Measurements from ENCODE around the gene VEZT.
A peak's percentile ranks its signal among the peaks of the same experiment; 100 is the strongest.
"Not testable (repeated sequence)": the region's sequence is repeated elsewhere in the genome, so short reads cannot be mapped to it uniquely, and the experiment has no call there.

The VEZT gene

DNA sequence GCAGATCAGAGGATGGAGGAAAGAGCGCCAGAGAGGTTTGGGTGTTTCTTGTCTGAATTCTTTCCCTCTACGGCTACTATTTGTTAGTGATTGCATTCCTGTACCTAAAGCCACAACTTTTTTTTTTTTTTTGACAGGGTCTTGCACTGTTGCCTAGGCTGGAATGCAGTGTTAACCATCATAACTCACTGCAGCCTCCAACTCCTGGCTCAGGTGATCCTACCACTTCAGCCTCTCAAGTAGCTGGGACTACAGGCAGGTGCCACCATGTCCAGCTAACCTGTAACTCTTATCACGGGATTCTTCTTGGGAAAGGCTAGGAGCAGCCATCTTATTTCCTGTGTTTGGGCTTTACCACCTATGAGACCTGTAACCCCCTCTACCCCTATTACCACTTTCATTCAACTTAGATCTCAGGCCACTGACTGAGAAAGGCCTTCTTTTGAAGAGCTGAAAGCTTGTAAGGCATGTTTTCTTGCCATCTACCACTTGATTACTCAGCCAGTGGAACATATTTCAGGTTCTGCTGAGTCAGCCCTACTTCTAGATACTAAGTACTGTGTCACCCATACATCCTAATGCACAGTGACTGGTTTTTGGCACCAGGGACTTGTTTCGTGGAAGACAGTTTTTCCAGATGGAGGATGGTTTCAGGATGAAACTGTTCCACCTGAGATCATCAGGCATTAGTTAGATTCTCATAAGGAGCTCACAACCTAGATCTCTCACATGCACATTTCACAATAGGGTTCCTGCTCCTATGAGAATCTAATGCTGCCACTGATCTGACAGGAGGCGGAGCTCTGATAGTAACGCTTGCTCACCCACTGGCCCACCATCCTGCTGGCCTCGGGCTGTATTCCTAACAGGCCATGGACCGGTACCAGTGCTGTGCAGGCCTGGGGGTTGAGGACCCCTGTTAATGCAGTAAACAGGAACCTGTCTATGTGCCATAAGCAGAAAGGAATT, 6.9 kb downstream of the VEZT start:
- peak; percentile 52 for DNase-seq

- DNase-seq: no peak
These were observed 8.1 kb downstream of the VEZT start for GRCh38 chr12:95225645-95226212.

DNA sequence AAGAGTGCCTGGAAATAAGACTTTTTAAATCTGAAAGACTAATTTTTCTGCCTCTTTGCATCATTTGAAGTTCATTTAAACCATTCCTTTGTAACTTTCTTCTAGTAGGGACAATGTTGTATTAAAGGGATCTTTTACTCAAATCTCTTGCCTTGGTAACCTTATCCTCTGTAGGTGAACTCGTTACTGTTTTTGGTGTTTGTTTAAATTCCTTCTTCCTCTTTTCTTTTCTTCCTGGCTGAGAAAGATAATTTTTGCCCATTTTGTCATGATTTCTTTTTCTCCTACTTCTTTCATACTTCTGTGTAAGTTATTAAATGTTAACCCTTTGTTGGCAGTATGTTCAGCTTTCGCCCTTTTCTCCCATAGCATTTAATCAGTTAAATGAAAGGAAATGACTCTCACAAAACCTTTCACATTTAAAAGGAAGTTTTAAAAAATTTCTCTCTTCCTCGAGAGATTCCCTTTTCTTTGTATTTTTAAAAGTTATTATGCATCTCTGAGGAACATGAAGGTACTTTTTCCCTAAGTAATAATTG, 10.3 kb downstream of the VEZT start:
- DNase-seq: no peak

DNA sequence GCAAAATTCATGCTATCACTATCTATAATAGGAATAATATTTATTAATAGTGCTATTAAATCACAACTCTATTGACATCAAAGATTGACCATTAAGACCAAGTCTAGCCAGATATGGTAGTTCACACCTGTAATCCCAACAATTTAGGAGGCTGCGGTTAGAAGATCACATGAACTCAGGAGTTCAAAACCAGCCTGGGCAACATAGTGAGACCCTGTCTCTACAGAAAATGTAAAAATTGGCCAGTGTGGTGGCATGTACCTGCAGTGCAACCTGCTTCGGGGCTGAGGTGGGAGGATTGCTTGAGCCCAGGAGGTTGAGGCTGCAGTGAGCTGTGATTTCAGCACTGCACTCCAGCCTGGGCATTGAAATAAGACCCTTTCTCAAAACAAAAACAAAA, 11.0 kb downstream of the VEZT start:
- DNase-seq: no peak

DNA sequence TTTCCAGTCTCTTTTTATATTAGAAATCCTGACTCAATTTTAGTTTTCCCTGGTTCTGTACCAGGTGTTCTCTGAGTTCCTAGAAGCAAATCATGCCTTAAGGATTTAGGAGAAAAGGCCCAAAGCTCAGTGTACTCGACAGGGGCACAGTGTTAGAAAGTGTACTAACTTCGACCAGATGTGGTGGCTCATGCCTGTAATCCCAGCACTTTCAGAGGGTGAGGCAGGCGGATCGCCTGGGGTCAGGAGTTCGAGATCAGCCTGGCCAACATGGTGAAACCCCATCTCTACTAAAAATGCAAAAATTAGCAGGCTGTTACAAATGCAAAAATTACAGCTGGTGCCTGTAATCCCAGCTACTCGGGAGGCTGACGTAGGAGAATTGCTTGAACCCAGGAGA, 12.0 kb downstream of the VEZT start:
- DNase-seq: no peak

- DNase-seq: no peak
These were observed 12.7 kb downstream of the VEZT start for GRCh38 chr12:95230313-95230712.

DNA sequence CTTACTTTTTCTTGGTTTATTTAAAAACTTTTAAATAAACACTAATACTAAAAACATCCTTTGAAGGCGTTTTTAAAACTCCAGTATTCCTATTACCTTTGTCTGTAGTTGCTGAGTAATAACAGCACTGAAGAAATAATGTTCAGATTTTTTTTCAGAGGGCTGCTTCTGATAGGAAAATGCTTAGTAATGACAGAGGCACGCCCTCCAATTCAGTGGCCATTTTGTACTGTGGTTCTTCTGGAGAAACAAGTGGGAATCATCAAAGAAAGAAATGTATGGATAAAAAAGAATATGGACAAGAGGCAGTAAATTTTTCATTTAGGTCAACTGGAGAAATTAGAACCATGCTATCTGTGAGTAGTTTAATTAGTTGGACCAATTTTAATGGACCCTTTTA, 13.6 kb downstream of the VEZT start:
- peak; percentile 11 for DNase-seq

DNA sequence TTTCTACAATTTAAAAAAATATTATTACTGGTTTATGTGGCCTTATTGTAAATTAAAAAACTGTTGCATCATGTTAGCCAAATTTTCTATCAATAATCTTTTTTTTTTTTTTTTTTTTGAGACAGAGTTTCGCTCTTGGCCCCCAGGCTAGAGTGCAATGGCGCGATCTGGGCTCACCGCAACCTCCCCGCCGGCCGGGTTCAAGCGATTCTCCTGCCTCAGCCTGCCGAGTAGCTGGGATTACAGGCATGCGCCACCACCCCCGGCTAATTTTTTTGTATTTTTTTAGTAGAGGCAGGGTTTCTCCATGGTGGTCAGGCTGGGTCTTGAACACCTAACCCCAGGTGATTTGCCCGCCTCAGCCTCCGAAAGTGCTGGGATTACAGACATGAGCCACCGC, 16.6 kb downstream of the VEZT start:
- not testable (repeated sequence) for DNase-seq

- not testable (repeated sequence) for DNase-seq
These were observed 18.0 kb downstream of the VEZT start for GRCh38 chr12:95235621-95236020.

DNA sequence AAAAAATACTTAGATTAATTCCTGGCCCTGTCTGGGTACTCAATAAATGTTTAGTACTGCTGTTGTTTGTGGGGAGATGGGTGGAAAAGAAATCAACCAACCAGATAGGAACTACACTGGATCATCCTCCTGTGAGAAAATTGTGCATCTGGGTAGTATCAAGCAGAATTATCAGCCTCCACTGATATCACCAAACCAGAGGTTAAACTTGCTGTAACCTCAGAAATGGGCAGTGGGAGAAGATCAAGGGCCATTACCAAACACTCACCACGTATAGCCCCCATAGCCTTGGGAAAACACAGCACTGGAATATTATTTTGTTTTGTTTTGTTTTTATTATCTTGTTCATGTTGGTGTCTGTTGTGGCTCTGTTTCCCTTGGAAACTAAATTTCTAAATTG, 19.7 kb downstream of the VEZT start:
- DNase-seq: no peak

- DNase-seq: no peak
These were observed 20.5 kb downstream of the VEZT start for GRCh38 chr12:95238150-95238549.

DNA sequence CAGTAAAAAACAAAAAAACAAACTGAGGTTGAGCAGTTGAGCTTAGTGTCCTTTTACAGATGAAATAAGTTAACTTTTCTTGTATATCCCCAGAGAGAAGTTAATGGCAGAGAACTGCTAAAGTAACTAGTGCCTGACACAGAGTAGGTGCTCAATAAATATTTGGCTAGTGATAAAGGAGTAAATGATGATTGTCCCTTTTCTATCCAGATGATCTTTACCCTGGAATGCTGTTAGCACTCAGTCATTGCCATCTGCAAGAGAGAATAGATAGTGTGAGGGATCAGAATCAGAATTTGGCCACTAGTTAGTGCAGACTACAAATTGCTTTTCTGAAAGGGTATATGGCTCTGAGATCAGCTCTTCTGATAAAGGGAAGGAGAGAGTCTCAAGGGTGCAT, 21.6 kb downstream of the VEZT start:
- no peak for DNase-seq

DNA sequence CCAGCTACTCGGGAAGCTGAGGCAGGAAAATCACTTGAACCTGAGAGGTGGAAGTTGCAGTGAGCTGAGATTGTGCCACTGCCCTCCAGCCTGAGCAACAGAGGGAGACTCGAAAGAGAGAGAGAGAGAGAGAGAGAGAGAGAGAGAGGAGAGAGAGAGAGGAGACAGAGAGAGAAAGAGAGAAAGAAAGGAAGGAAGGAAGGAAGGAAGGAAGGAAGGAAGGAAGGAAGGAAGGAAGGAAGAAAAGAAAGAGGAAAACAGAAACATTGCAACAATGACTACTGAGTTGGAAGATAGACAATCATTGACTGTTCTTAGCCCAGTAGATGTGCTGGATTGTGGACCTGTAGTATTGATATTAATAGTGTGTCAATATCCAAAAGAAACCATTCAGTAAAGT, 22.2 kb downstream of the VEZT start:
- DNase-seq: not testable (repeated sequence)

DNA sequence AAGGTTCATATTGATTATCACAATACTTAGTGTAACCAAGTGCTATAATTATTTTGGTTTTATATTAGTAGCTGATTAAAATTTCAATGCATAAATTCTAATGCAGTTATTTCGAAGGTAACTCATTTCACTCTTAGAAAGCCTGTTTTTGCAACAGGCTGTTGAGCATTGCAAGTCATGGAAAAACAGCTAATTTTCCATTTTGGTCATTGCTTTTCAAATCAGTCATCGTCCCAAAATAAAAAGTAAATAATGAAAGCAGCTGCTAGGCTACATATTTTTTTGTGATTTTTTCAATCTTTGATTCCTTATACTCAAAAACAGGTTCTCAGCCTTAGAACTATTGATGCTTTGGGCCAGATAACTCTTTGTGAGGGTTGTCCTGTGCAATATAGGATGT, 22.9 kb downstream of the VEZT start:
- no peak for DNase-seq

DNA sequence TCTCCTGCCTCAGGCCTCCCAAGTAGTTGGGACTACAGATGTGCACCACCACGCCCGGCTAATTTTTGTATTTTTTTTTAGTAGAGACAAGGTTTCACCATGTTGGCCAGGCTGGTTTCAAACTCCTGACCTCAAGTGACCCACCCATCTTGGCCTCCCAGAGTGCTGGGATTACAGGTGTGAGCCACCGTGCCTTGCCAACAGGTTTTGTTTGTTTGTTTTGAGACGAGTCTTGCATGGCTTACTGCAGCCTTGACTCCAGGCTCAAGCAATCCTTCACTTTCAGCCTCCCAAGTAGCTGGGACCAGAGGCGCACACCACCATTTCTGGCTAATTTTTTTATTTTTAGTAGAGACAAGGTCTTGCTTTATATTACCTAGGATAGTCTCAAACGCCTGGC, 23.5 kb downstream of the VEZT start:
- not testable (repeated sequence) for DNase-seq

DNA sequence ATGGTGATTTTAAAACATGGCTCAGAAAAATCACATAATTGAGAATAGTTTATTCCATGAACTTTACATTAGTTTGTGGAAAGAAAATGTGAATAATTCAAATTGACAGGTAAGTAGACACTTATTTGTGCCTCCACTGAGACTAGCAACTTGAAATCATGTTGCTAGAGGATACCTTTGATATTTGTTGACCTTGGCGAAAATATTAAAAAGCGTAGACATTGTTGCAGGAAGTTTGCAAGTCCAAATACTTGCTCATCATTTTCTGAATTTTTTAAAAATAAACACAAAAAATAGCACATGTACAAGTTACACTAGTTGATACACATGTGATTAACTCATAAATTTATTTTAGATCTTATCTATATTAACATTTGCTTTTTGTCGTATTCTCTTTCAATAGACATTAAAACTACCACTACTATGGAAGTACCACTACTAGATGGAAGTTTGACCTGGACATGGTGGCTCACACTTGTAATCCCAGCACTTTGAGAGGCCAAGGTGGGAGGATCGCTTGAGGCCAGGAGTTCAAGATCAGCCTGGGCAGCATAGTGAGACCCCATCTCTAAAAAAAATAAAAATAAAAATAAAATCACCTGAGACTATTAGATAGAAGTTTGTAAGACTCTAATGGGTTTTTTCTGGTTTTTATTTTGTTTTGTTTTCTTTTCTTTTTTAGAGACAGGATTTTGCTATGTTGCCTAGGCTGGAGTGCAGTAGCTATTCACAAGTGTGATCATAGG, 24.3 kb downstream of the VEZT start:
- DNase-seq: no peak

DNA sequence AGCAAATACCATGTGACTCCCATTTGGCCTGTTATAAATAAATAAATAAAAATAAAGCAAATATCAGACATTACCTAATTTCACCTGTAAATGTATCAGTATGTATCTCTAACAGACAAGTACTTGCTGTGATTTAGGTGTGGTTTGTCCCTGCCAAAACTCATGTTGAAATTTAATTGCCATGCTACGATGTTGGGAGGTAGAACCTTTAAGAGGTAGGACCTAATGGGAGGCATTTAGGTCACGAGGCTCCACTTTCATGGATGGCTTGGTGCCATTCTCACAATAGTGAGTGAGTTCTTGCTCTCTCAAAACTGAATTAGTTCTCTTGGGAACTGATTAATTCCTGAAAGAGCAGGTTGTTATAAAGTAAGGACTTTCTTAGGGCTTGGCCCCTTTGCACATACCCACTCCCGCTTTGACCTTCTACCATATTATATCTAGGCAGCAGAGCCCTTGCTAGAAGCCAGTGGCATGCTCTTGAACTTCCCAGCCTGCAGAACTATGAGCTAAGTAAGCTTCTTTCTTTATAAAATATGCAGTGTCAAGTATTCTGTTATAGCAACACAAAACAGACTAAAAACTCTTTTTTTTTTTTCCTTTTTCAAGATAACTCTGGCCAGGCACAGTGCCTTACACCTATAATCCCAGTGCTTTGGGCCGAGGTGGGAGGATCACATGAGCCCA, 26.0 kb downstream of the VEZT start:
- no peak for DNase-seq

DNA sequence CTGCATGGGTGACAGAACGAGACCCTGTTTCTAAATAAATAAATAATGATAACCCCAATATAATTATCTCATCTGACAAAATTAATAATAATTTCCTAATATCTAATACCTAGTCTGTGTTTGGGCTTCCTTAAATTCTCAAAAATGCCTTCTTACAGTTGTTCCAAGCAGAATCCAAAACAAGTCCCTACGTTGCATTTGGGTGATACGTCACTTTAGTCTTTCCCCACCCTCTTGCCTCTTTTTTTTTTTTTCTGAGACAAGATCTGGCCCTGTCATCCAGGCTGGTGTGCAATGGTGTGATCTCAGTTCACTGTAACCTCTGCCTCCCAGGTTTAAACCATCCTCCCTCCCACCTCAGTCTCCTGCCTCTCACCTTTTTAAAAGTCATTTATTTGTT, 26.7 kb downstream of the VEZT start:
- DNase-seq: no peak

GRCh38 chr12:95248095-95248494, 30.5 kb downstream of the VEZT start:
- DNase-seq: no peak

GRCh38 chr12:95248604-95249360, 31.2 kb downstream of the VEZT start:
- peak; percentile 10 for DNase-seq

GRCh38 chr12:95253386-95253785, 35.8 kb downstream of the VEZT start:
- DNase-seq: no peak

GRCh38 chr12:95257541-95257940, 39.9 kb downstream of the VEZT start:
- no peak for DNase-seq

Measured in EL (cell line).